Body of pancreas (tissue), 4 donors: ENCODE measurements around the gene FAM24B. TPM values are rescaled to one million over a fixed set of nuclear protein-coding genes. Genes with fewer than 3 reads are reported as not detected.
"Not testable (repeated sequence)": the region's sequence is repeated elsewhere in the genome, so short reads cannot be mapped to it uniquely, and the experiment has no call there.

Source experiments
- ATAC-seq: fragments of 150-250 bp; one replicate; pipeline ENCODE4 v1.9.1; 2016
- DNase-seq, 4 donors: peaks; one replicate each; pipeline ENCODE4 v3.0.0-alpha.2; 2019
- H3K27ac ChIP-seq, 4 donors: fragments of 200-600 bp; sonication (generic); 1 replicate in 3 of 4; 2 replicates in 1 of 4; pipeline versions ENCODE4 v1.5.1 to v1.6.1; 2016 to 2019; ENCODE audit warnings: mild to moderate bottlenecking in 1 of 4, mixed read lengths in 1 of 4, moderate library complexity in 1 of 4
- H3K27me3 ChIP-seq, 2 donors: fragments of 200-600 bp; sonication (generic); one replicate each; pipeline ENCODE4 v1.6.0; 2016; ENCODE audit warnings: mild to moderate bottlenecking in 1 of 2
- H3K36me3 ChIP-seq, 2 donors: fragments of 200-600 bp; sonication (generic); replicated peaks in 1 of 2; 2 replicates each; pipeline ENCODE4 v1.5.1; 2016; ENCODE audit warnings: low read depth in 2 of 2; ENCODE audit not compliant: insufficient read depth in 1 of 2
- H3K4me1 ChIP-seq: fragments of 200-600 bp; sonication (generic); one replicate; pipeline ENCODE4 v1.6.0; 2016
- H3K4me3 ChIP-seq, 2 donors: fragments of 200-600 bp; sonication (generic); 1 replicate in 1 of 2; 2 replicates in 1 of 2; pipeline ENCODE4 v1.5.1; 2016 to 2019
- H3K9me3 ChIP-seq, 3 donors: fragments of 200-600 bp; sonication (generic); 1 replicate in 2 of 3; 2 replicates in 1 of 3; pipeline ENCODE4 v1.5.1; 2016
- POLR2A ChIP-seq, 3 donors: fragments of 450-650 bp; IDR thresholded peaks; one replicate each; pipeline ENCODE4 v1.6.1; 2016; ENCODE audit warnings: antibody characterized with exemption in 3 of 3, mild to moderate bottlenecking in 2 of 3
- WGBS, 2 donors: methylation state at CpG; one replicate each; pipeline ENCODE4 v1.1.5; 2017; 5-methylcytosine and 5-hydroxymethylcytosine counted together
- intact Hi-C: fragments of 100-400 bp; cut with DNase I; formaldehyde crosslinking; loops from one replicate; pipeline ENCODE4 v1.15.1; 2023
- total RNA-seq, 2 donors: library from RNA; depleted of rRNA; stranded (reverse); fragments of >200 nt; gene quantifications; one replicate each; pipeline ENCODE4 v1.1.0, GENCODE V29; 2016
- TF ChIP-seq, protein P1 (sequence below), 7 experiments: fragments of 450-650 bp in 4 of 7; fragments of 200-600 bp in 3 of 7; sonication (generic) in 3 of 7; IDR thresholded peaks; one replicate each; pipeline ENCODE4 v1.5.1; 2016 to 2019; ENCODE audit warnings: antibody characterized with exemption in 7 of 7

Gene FAM24B
- total RNA-seq, 2 donors from 2014 or later, result 4.3 to 7.0 TPM

DNA sequence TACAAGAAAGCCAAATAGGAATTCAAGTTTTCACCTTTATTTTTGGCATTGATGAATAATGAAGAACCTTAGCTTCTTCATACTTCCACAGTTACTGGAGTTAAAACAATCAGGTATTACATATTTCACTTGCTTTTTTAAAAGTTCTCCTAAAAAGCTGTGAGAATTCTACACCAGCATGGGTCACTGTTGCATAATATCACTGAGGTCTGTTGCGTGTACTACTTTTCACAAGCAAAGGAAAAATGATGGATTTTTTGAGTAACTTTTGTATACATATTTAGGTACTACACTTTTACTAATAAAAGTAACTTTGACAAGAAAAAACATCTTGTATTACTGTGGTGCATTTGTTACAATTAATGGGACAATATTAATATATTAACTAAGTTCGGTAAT, 15.2 kb downstream of the FAM24B start:
- Histone ChIP-seq H3K4me1 (peaks cover 45% of the 10 kb centered on the region), H3K9me3 (no peaks in the 10 kb centered on the region), H3K27ac (no peak overlapping the region), H3K4me3 (no peak overlapping the region), H3K36me3 (no peaks in the 10 kb centered on the region), H3K27me3 (no peaks in the 10 kb centered on the region)
- TF ChIP-seq, protein P1, sequence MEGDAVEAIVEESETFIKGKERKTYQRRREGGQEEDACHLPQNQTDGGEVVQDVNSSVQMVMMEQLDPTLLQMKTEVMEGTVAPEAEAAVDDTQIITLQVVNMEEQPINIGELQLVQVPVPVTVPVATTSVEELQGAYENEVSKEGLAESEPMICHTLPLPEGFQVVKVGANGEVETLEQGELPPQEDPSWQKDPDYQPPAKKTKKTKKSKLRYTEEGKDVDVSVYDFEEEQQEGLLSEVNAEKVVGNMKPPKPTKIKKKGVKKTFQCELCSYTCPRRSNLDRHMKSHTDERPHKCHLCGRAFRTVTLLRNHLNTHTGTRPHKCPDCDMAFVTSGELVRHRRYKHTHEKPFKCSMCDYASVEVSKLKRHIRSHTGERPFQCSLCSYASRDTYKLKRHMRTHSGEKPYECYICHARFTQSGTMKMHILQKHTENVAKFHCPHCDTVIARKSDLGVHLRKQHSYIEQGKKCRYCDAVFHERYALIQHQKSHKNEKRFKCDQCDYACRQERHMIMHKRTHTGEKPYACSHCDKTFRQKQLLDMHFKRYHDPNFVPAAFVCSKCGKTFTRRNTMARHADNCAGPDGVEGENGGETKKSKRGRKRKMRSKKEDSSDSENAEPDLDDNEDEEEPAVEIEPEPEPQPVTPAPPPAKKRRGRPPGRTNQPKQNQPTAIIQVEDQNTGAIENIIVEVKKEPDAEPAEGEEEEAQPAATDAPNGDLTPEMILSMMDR (IDR thresholded peaks at IDR 0.05), result no peak
- no peak for TF ChIP-seq POLR2A (IDR thresholded peaks at IDR 0.05)
- ATAC-seq, result no peak
- no peak for DNase-seq
- WGBS, 2 donors, result 78 to 79% methylated on average over 2 of the region's 2 CpGs
- intact Hi-C loops, result no loop called here

DNA sequence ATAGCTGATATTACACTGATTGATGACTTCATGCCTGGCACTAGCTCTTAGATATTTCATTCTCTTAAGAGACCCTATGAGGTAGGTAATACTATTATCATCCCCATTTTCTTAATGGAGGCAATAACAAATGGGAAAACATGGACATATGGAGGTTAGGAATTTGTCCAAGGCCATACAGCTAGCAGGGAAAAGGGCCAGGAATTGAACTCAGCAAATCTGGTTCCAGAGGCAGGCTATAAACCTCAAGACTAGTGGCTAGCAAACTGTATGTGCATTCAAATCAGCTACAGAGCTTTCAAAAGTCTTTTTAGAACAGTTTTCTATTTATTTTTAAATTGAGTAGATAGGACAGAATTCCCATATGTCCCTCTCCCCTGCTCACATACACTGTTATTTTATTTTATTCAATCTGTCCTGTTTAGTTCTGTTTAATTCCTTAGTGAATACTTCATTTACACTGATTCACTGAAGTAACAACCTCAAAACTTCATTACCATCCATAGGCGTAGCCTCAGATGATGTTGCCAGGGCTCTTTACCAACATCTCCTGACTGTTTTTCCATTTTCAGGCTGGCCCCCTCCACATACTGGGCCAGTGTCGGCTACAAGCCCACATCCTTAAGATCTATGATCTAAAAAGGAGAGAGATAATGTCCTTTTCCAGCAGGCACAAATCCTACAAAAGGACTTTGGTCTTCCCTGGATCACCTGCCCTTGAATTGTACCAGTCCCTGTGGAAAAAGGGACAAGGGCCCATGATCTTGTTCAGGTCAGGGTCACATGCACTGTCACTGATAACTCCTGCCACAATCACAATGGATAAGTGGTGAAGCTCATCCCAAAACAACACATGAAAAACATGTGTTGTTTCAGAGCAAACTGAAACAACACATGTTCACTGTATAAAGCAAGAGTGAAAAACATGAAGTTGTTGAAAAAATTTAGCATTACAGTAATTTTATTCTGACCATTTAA, 15.9 kb downstream of the FAM24B start:
- intact Hi-C loops, result no loop called here
- Histone ChIP-seq H3K36me3 (no peaks in the 10 kb centered on the region), H3K27ac (peak overlapping the region in 1 of 4 donors; percentile 16), H3K4me1 (peaks cover 45% of the 10 kb centered on the region), H3K9me3 (no peaks in the 10 kb centered on the region), H3K4me3 (no peak overlapping the region), H3K27me3 (no peaks in the 10 kb centered on the region)
- no peak for ATAC-seq
- TF ChIP-seq, protein P1 (IDR thresholded peaks at IDR 0.05), result no peak
- TF ChIP-seq POLR2A (IDR thresholded peaks at IDR 0.05), result no peak
- DNase-seq, result no peak
- 68 to 75% methylated on average over 2 of the region's 2 CpGs for WGBS, 2 donors

DNA sequence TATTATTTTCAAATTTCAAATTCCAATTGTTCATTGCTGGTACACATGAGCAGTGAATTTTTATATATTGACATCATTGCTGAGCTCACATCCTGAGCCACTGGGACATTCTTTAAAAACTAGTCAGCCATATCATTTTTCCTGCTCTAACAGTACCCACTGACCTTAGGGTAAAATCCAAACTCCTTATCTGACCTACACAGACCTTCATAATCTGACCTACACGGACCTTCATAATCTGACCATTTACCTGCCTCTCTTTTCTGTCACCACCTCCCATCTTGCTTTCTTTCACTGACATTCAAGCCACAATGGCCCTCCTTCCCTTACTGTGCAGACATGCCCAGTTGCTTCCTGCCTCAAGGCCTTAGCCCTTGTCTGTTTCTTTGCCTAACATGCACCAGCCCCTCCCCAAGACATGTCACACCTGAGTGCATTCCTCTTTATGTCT, 17.6 kb downstream of the FAM24B start:
- no peak overlapping the region for H3K27ac ChIP-seq
- peaks cover 38% of the 10 kb centered on the region for H3K4me1 ChIP-seq
- H3K4me3 ChIP-seq, result no peak overlapping the region
- DNase-seq (no peak), ATAC-seq (peak; percentile 50)
- intact Hi-C loops, result no loop called here
- TF ChIP-seq, protein P1 (IDR thresholded peaks at IDR 0.05), result no peak
- no peak for TF ChIP-seq POLR2A (IDR thresholded peaks at IDR 0.05)
- WGBS, 2 donors, result 27 to 29% methylated on average over 1 of the region's 1 CpG
- H3K9me3 ChIP-seq, result no peaks in the 10 kb centered on the region
- no peaks in the 10 kb centered on the region for H3K27me3 ChIP-seq
- H3K36me3 ChIP-seq, result no peaks in the 10 kb centered on the region

DNA sequence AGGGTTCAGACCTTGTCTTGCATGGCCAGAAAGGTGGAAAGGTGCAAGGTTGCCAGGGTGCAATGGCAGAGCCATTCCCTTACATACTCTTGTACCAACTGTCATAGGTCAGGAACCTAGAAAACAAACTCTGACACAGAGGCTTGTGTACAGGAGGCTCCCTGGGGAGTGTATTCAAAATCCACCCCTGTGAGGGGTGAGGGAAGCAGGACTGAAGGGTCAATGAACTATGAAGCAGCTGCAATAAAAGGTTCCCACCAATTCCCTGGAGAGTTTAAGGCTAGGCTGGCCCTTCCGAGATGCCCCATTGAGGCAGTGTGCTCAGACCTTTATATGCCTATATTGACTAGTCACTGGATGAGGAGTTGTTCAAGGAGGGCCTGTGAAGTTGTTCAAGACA, 19.9 kb downstream of the FAM24B start:
- H3K27me3 ChIP-seq, result no peaks in the 10 kb centered on the region
- no peaks in the 10 kb centered on the region for H3K9me3 ChIP-seq
- H3K36me3 ChIP-seq, result no peaks in the 10 kb centered on the region
- WGBS, 2 donors, result 100% methylated on average over 1 of the region's 1 CpG
- no peak overlapping the region for H3K4me3 ChIP-seq
- no peak for TF ChIP-seq POLR2A (IDR thresholded peaks at IDR 0.05)
- TF ChIP-seq, protein P1 (IDR thresholded peaks at IDR 0.05), result no peak
- DNase-seq (no peak), ATAC-seq (no peak)
- intact Hi-C loops, result no loop called here
- peaks cover 22% of the 10 kb centered on the region for H3K4me1 ChIP-seq
- no peak overlapping the region for H3K27ac ChIP-seq

DNA sequence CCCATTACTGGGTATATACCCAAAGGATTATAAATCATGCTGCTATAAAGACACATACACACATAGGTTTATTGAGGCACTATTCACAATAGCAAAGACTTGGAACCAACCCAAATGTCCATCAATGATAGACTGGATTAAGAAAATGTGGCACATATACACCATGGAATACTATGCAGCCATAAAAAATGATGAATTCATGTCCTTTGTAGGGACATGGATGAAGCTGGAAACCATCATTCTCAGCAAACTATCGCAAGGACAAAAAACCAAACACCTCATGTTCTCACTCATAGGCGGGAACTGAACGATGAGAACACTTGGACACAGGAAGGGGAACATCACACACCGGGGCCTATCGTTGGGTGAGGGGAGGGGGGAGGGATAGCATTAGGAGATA, 21.3 kb downstream of the FAM24B start:
- H3K27me3 ChIP-seq, H3K36me3 ChIP-seq, H3K4me3 ChIP-seq, DNase-seq, intact Hi-C loops, H3K27ac ChIP-seq, H3K9me3 ChIP-seq, ATAC-seq: not testable (repeated sequence)
- peaks cover 11% of the 10 kb centered on the region for H3K4me1 ChIP-seq
- 94 to 96% methylated on average over 5 of the region's 5 CpGs for whole genome bisulfite sequencing, 2 donors
